H9 (cell line): ENCODE measurements around the gene FGFR3. TPM values are rescaled to one million over a fixed set of nuclear protein-coding genes. Genes with fewer than 3 reads are reported as not detected.

Source experiments
- DNase-seq: peaks from one replicate; pipeline ENCODE4 v3.0.0-alpha.2; 2017
- H2AFZ ChIP-seq: one replicate; pipeline ENCODE4 v1.6.1; 2013; ENCODE audit warnings: mild to moderate bottlenecking, low read length, control low read depth, moderate library complexity
- H2AK5ac ChIP-seq: 2 replicates; pipeline ENCODE4 v1.6.1; 2013; ENCODE audit warnings: low read length, control low read depth, mixed read lengths; ENCODE audit not compliant: insufficient read length
- H2BK120ac ChIP-seq: one replicate; pipeline ENCODE4 v1.6.1; 2013; ENCODE audit warnings: low read depth, mild to moderate bottlenecking, low read length, control low read depth, inconsistent platforms; ENCODE audit not compliant: poor library complexity, severe bottlenecking
- H2BK12ac ChIP-seq: 2 replicates; pipeline ENCODE4 v1.6.1; 2013; ENCODE audit warnings: low read length, control low read depth, mixed read lengths, low read depth; ENCODE audit not compliant: insufficient read length
- H2BK15ac ChIP-seq: 2 replicates; pipeline ENCODE4 v1.6.1; 2013; ENCODE audit warnings: low read depth, low read length, control low read depth
- H2BK20ac ChIP-seq: one replicate; pipeline ENCODE4 v1.6.1; 2013; ENCODE audit warnings: low read depth, mild to moderate bottlenecking, low read length, control low read depth, inconsistent platforms; ENCODE audit not compliant: poor library complexity, severe bottlenecking
- H2BK5ac ChIP-seq: 2 replicates; pipeline ENCODE4 v1.6.1; 2013; ENCODE audit warnings: low read length, control low read depth, mixed read lengths; ENCODE audit not compliant: insufficient read length
- H3K14ac ChIP-seq: 2 replicates; pipeline ENCODE4 v1.6.1; 2013; ENCODE audit warnings: low read length, control low read depth; ENCODE audit not compliant: insufficient read depth
- H3K18ac ChIP-seq: 2 replicates; pipeline ENCODE4 v1.6.1; 2013; ENCODE audit warnings: low read depth, mild to moderate bottlenecking, mixed read lengths, low read length, control low read depth; ENCODE audit not compliant: insufficient read length
- H3K23ac ChIP-seq: 2 replicates; pipeline ENCODE4 v1.6.1; 2013; ENCODE audit warnings: low read length, control low read depth, mixed read lengths, low read depth; ENCODE audit not compliant: insufficient read length
- H3K23me2 ChIP-seq: 2 replicates; pipeline ENCODE4 v1.6.1; 2013; ENCODE audit warnings: low read depth, mild to moderate bottlenecking, mixed read lengths, low read length, control low read depth; ENCODE audit not compliant: insufficient read length, poor library complexity, severe bottlenecking
- H3K27ac ChIP-seq: 2 replicates; pipeline ENCODE4 v1.5.1; 2013; ENCODE audit warnings: low read length, control low read depth, mixed read lengths, low read depth; ENCODE audit not compliant: insufficient read length
- H3K27me3 ChIP-seq: 2 replicates; pipeline ENCODE4 v1.6.1; 2013; ENCODE audit warnings: low read length, control low read depth, inconsistent platforms; ENCODE audit not compliant: insufficient read depth
- H3K4ac ChIP-seq: 2 replicates; pipeline ENCODE4 v1.6.1; 2013; ENCODE audit warnings: low read depth, mild to moderate bottlenecking, control low read depth, inconsistent platforms, low read length, moderate library complexity
- H3K4me1 ChIP-seq: 2 replicates; pipeline ENCODE4 v1.6.1; 2013; ENCODE audit warnings: low read length, control low read depth, inconsistent platforms; ENCODE audit not compliant: insufficient read depth
- H3K4me2 ChIP-seq: 2 replicates; pipeline ENCODE4 v1.6.1; 2013; ENCODE audit warnings: low read length, control low read depth, mixed read lengths; ENCODE audit not compliant: insufficient read length, insufficient read depth
- H3K56ac ChIP-seq: 2 replicates; pipeline ENCODE4 v1.6.1; 2013; ENCODE audit warnings: low read depth, mild to moderate bottlenecking, mixed read lengths, low read length, control low read depth; ENCODE audit not compliant: insufficient read length
- H3K79me1 ChIP-seq: 2 replicates; pipeline ENCODE4 v1.6.1; 2013; ENCODE audit warnings: low read depth, mild to moderate bottlenecking, moderate library complexity, low read length, control low read depth, inconsistent platforms; ENCODE audit not compliant: insufficient read depth, poor library complexity, severe bottlenecking
- H3K79me2 ChIP-seq: 2 replicates; pipeline ENCODE4 v1.6.1; 2013; ENCODE audit warnings: low read length, control low read depth, inconsistent platforms; ENCODE audit not compliant: insufficient read depth
- H3K9ac ChIP-seq: 2 replicates; pipeline ENCODE4 v1.6.1; 2013; ENCODE audit warnings: low read length, control low read depth, mixed read lengths; ENCODE audit not compliant: insufficient read length; ENCODE audit errors: extremely low read depth
- H3K9me3 ChIP-seq: one replicate; pipeline ENCODE4 v1.6.1; 2013; ENCODE audit warnings: low read depth, low read length, inconsistent platforms; ENCODE audit not compliant: control insufficient read depth
- H3T11ph ChIP-seq: one replicate; pipeline ENCODE4 v1.6.1; 2013; ENCODE audit warnings: mild to moderate bottlenecking, low read length, control low read depth, inconsistent platforms
- H4K20me1 ChIP-seq: one replicate; pipeline ENCODE4 v1.6.1; 2013; ENCODE audit not compliant: control insufficient read depth, insufficient read length, insufficient read depth
- H4K5ac ChIP-seq: 2 replicates; pipeline ENCODE4 v1.6.1; 2013; ENCODE audit warnings: low read depth, mild to moderate bottlenecking, mixed read lengths, low read length, control low read depth; ENCODE audit not compliant: insufficient read length
- H4K8ac ChIP-seq: replicated peaks from 2 replicates; pipeline ENCODE4 v1.6.1; 2013; ENCODE audit warnings: low read length, control low read depth, mixed read lengths, low read depth; ENCODE audit not compliant: insufficient read length
- H4K91ac ChIP-seq: 2 replicates; pipeline ENCODE4 v1.6.1; 2013; ENCODE audit warnings: low read depth, mild to moderate bottlenecking, moderate library complexity, mixed read lengths, low read length, control low read depth; ENCODE audit not compliant: insufficient read length
- H3K27ac Mint-ChIP-seq, 3 experiments: 2 replicates in 2 of 3; 3 replicates in 1 of 3; pipeline ENCODE4 v1.8.0; 2020 to 2021; ENCODE audit warnings: mixed read lengths in 3 of 3, mild to moderate bottlenecking in 1 of 3, moderate library complexity in 1 of 3
- H3K27me3 Mint-ChIP-seq: 2 replicates; pipeline ENCODE4 v1.8.0; 2021; ENCODE audit warnings: low read depth, mild to moderate bottlenecking, moderate library complexity, mixed read lengths
- H3K36me3 Mint-ChIP-seq, 3 experiments: 2 replicates in 2 of 3; 3 replicates in 1 of 3; pipeline ENCODE4 v1.8.0; 2020 to 2021; ENCODE audit warnings: low read depth in 3 of 3, mixed read lengths in 3 of 3; ENCODE audit not compliant: insufficient read depth in 1 of 3
- H3K4me1 Mint-ChIP-seq, 2 experiments: 2 replicates each; pipeline ENCODE4 v1.8.0; 2020; ENCODE audit warnings: mixed read lengths in 2 of 2
- H3K4me3 Mint-ChIP-seq, 2 experiments: 2 replicates in 1 of 2; 3 replicates in 1 of 2; pipeline ENCODE4 v1.8.0; 2020 to 2021; ENCODE audit warnings: mild to moderate bottlenecking in 2 of 2, mixed read lengths in 2 of 2, moderate library complexity in 1 of 2
- H3K9me3 Mint-ChIP-seq, 2 experiments: 2 replicates in 1 of 2; 3 replicates in 1 of 2; pipeline ENCODE4 v1.8.0; 2020; ENCODE audit warnings: mild to moderate bottlenecking in 2 of 2, mixed read lengths in 2 of 2, moderate library complexity in 1 of 2
- WGBS: extraction: QIAGEN DNeasy Blood & Tissue Kit; methylation state at CpG from one replicate; pipeline ENCODE4 v1.1.7; 2013; ENCODE audit warnings: missing lambda C conversion rate, low lambda C conversion rate, mixed read lengths; ENCODE audit not compliant: insufficient read length; ENCODE audit errors: extremely low coverage; 5-methylcytosine and 5-hydroxymethylcytosine counted together
- total RNA-seq: library from RNA; stranded (reverse); gene quantifications from 2 replicates; pipeline ENCODE4 v1.2.1, GENCODE V29; 2021
- TF ChIP-seq, protein P1 (sequence below): fragments of 200-600 bp; sonication (generic); conservative IDR thresholded peaks from 3 replicates; pipeline ENCODE4 v1.8.0; 2021; ENCODE audit warnings: antibody characterized with exemption, mild to moderate bottlenecking

The FGFR3 gene
- total RNA-seq, 1 experiment from 2014 or later: 75.7 TPM

DNA sequence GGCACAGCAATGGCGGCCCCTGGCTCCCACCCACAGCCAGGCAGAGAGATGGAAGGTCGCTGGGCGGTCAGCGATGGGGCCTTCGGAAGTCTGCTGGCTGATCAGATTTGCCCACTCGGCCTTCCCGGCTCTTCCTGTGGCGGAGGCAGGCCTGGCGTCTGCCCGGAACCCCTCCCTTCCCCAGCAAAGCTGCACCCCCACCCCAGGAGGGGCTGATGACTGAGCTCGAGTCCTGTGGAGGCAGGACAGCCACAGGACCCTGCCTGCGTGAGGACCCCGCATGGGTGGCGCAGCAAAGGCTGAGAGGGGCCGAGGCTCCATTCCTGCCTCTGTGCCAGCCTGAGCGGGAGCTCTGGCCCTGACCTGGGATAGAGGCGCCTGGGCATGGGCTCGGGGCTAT, 37.0 kb upstream of the FGFR3 start:
- no peak overlapping the region for H3K56ac ChIP-seq
- H3K23me2 ChIP-seq: no peaks in the 10 kb centered on the region
- no peak overlapping the region for H2BK5ac ChIP-seq
- H4K91ac ChIP-seq: no peak overlapping the region
- no peaks in the 10 kb centered on the region for H3K4me1 ChIP-seq
- no peak overlapping the region for H3K9ac ChIP-seq
- no peak overlapping the region for H2AFZ ChIP-seq
- no peak overlapping the region for H3K4me2 ChIP-seq
- H3K9me3 ChIP-seq: no peaks in the 10 kb centered on the region
- no peak overlapping the region for H2BK120ac ChIP-seq
- H2AK5ac ChIP-seq: no peak overlapping the region
- H3K79me2 ChIP-seq: no peaks in the 10 kb centered on the region
- H3K23ac ChIP-seq: no peak overlapping the region
- DNase-seq: no peak
- WGBS: no CpG with 5 or more reads among the region's 18 CpGs
- no peak overlapping the region for H3K14ac ChIP-seq
- H3T11ph ChIP-seq: no peak overlapping the region
- H2BK15ac ChIP-seq: no peak overlapping the region
- H2BK20ac ChIP-seq: no peak overlapping the region
- no peak overlapping the region for H3K27ac ChIP-seq
- no peak overlapping the region for H3K18ac ChIP-seq
- Mint-ChIP-seq H3K9me3 (no peaks in the 10 kb centered on the region), H3K4me1 (peaks cover 8 to 19% of the 10 kb centered on the region in 2 experiments), H3K27ac (peak overlapping the region in 1 of 3 experiments; percentile 59; a peak in 1 of 7 replicates), H3K4me3 (no peak overlapping the region), H3K27me3 (no peaks in the 10 kb centered on the region; the same call in 1 of the 2 replicates), H3K36me3 (no peaks in the 10 kb centered on the region)
- no peak overlapping the region for H4K8ac ChIP-seq
- TF ChIP-seq, protein P1, sequence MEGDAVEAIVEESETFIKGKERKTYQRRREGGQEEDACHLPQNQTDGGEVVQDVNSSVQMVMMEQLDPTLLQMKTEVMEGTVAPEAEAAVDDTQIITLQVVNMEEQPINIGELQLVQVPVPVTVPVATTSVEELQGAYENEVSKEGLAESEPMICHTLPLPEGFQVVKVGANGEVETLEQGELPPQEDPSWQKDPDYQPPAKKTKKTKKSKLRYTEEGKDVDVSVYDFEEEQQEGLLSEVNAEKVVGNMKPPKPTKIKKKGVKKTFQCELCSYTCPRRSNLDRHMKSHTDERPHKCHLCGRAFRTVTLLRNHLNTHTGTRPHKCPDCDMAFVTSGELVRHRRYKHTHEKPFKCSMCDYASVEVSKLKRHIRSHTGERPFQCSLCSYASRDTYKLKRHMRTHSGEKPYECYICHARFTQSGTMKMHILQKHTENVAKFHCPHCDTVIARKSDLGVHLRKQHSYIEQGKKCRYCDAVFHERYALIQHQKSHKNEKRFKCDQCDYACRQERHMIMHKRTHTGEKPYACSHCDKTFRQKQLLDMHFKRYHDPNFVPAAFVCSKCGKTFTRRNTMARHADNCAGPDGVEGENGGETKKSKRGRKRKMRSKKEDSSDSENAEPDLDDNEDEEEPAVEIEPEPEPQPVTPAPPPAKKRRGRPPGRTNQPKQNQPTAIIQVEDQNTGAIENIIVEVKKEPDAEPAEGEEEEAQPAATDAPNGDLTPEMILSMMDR: no peak
- no peak overlapping the region for H2BK12ac ChIP-seq
- no peak overlapping the region for H3K4ac ChIP-seq
- no peaks in the 10 kb centered on the region for H3K79me1 ChIP-seq
- no peak overlapping the region for H4K5ac ChIP-seq
- H3K27me3 ChIP-seq: no peaks in the 10 kb centered on the region
- H4K20me1 ChIP-seq: no peaks in the 10 kb centered on the region
